ENCODE measurements around the gene CRACDL. TPM values are rescaled to one million over a fixed set of nuclear protein-coding genes. Genes with fewer than 3 reads are reported as not detected.
A peak's percentile ranks its signal among the peaks of the same experiment; 100 is the strongest.

CRACDL gene
- total and polyA plus RNA-seq, 2 of the 13 experiments (the other 11 are each of a cell fraction or from before 2014, with no cell fraction given) = 0.15 to 0.26 TPM

GRCh38 chr2:98911376-98912154, 24.5 kb downstream of the CRACDL start (continued):
- TF ChIP-seq ARID3A (IDR thresholded peaks at IDR 0.05; ENCODE audit: low read depth, low read length) = no peak
- TF ChIP-seq ZBTB40 (IDR thresholded peaks at IDR 0.05) = no peak
- TF ChIP-seq ZBTB40 (CRISPR knock-in tag; IDR thresholded peaks at IDR 0.05) = no peak; the same call in 1 of the 2 replicates
- TF ChIP-seq POLR2AphosphoS2 (IDR thresholded peaks at IDR 0.05; ENCODE audit: low read depth, low read length) = no peak
- no peak for TF ChIP-seq RORA (CRISPR knock-in tag; IDR thresholded peaks at IDR 0.05)
- peak; percentile 76; the same call in 1 of the 2 replicates for TF ChIP-seq MYC (CRISPR knock-in tag; IDR thresholded peaks at IDR 0.05; ENCODE audit: borderline replicate concordance)
- TF ChIP-seq ZNF678 (CRISPR knock-in tag; IDR thresholded peaks at IDR 0.05) = no peak
- no peak for TF ChIP-seq ZNF383 (CRISPR knock-in tag; IDR thresholded peaks at IDR 0.05; ENCODE audit: borderline replicate concordance)
- 0 out of 2 replicates have a peak, but pooled peaks have one; percentile 17 for TF ChIP-seq ZNF205 (CRISPR knock-in tag; IDR thresholded peaks at IDR 0.05)
- peak; percentile 36; the same call in 1 of the 2 replicates for TF ChIP-seq POGZ (CRISPR knock-in tag; IDR thresholded peaks at IDR 0.05)
- TF ChIP-seq BHLHE40 (IDR thresholded peaks at IDR 0.05; ENCODE audit: low read length) = no peak
- TF ChIP-seq RNF2 (conservative IDR thresholded peaks at IDR 0.05; ENCODE audit: low read depth) = no peak
- no peak for TF ChIP-seq ZNF724P (CRISPR knock-in tag; IDR thresholded peaks at IDR 0.05; ENCODE audit: borderline replicate concordance)
- peak; percentile 46; the same call in 1 of the 2 replicates for TF ChIP-seq HOXA3 (CRISPR knock-in tag; IDR thresholded peaks at IDR 0.05)
- no peak for TF ChIP-seq ZNF790 (CRISPR knock-in tag; IDR thresholded peaks at IDR 0.05; ENCODE audit: borderline replicate concordance)
